ENCODE data around the gene ZSWIM4.

DNA sequence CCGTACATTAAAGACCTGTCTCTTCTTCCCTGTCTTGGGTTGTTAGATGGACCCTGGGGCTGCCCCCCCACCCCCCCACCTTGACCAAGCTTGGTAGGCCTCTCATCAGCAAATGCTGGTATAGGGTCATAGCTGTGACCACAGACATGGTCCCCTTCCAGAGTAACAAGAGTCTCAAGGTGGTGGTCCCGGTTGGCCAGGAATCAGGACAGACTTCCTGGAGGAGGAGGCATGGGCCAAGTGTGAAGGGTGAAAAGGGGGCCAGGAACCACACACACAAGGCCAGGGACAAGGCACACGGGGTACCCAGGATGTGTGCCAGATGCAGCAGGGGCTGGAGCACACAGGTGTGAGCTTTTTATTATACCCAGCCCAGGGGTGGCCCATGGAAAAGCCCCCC is 32.0 kb upstream of the ZSWIM4 start:
- TF ChIP-seq, protein P1, sequence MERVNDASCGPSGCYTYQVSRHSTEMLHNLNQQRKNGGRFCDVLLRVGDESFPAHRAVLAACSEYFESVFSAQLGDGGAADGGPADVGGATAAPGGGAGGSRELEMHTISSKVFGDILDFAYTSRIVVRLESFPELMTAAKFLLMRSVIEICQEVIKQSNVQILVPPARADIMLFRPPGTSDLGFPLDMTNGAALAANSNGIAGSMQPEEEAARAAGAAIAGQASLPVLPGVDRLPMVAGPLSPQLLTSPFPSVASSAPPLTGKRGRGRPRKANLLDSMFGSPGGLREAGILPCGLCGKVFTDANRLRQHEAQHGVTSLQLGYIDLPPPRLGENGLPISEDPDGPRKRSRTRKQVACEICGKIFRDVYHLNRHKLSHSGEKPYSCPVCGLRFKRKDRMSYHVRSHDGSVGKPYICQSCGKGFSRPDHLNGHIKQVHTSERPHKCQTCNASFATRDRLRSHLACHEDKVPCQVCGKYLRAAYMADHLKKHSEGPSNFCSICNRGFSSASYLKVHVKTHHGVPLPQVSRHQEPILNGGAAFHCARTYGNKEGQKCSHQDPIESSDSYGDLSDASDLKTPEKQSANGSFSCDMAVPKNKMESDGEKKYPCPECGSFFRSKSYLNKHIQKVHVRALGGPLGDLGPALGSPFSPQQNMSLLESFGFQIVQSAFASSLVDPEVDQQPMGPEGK (CRISPR knock-in tag; IDR thresholded peaks at IDR 0.05; ENCODE audit: borderline replicate concordance), result no peak
- no peak for TF ChIP-seq ZFP3 (CRISPR knock-in tag; IDR thresholded peaks at IDR 0.05)

Data from SK-N-SH treated with all-trans-retinoic acid at 6 μM for 48 hours (cell line).